Brain pericyte (primary cell): ENCODE data around the gene CCT5.
"Not testable (repeated sequence)": the region's sequence is repeated elsewhere in the genome, so short reads cannot be mapped to it uniquely, and the experiment has no call there.

Experiments
- DNase-seq: peaks from one replicate; pipeline ENCODE4 v3.0.0-alpha.2; 2012; ENCODE audit warnings: low read depth, low spot score

CCT5 gene

GRCh38 chr5:10301842-10302610, 51.9 kb downstream of the CCT5 start:
- DNase-seq = no peak

- DNase-seq = no peak
Observed at GRCh38 chr5:10303201-10303600, 53.1 kb downstream of the CCT5 start.

GRCh38 chr5:10303699-10304170, 53.7 kb downstream of the CCT5 start:
- no peak for DNase-seq

GRCh38 chr5:10304932-10305331, 54.9 kb downstream of the CCT5 start:
- DNase-seq = no peak

- no peak for DNase-seq
Observed at GRCh38 chr5:10306114-10306513, 56.0 kb downstream of the CCT5 start.

- no peak for DNase-seq
Observed at GRCh38 chr5:10306806-10307205, 56.7 kb downstream of the CCT5 start.

- DNase-seq = no peak
Observed at GRCh38 chr5:10307206-10308148, 57.4 kb downstream of the CCT5 start, which contains the start of gene CMBL. Gene CMBL, minus strand, starts transcription at chr5:10307902. Its CDS starts 17,140 bp downstream, at chr5:10290762.

GRCh38 chr5:10308844-10309243, 58.8 kb downstream of the CCT5 start:
- no peak for DNase-seq

- DNase-seq = peak; percentile 69
Observed at GRCh38 chr5:10310066-10310779, 60.1 kb downstream of the CCT5 start.

- DNase-seq = not testable (repeated sequence)
Observed at GRCh38 chr5:10310835-10311570, 60.9 kb downstream of the CCT5 start.

GRCh38 chr5:10311595-10312425, 61.7 kb downstream of the CCT5 start:
- DNase-seq = no peak

- no peak for DNase-seq
Observed at GRCh38 chr5:10315201-10315600, 65.1 kb downstream of the CCT5 start.
